Measurements from ENCODE around the gene ARHGEF11.

The ARHGEF11 gene

GRCh38 chr1:156910309-156910782 lies 135.2 kb downstream of the ARHGEF11 start:
- DNase-seq (ENCODE audit: low spot score), result no peak

GRCh38 chr1:156909671-156910070 lies 135.9 kb downstream of the ARHGEF11 start:
- no peak for DNase-seq (ENCODE audit: low spot score)

GRCh38 chr1:156908955-156909354 lies 136.6 kb downstream of the ARHGEF11 start:
- DNase-seq (ENCODE audit: low spot score), result no peak

GRCh38 chr1:156908541-156908940 lies 137.0 kb downstream of the ARHGEF11 start:
- no peak for DNase-seq (ENCODE audit: low spot score)

- DNase-seq (ENCODE audit: low spot score), result no peak
These were observed 139.2 kb downstream of the ARHGEF11 start for GRCh38 chr1:156906206-156906906.

- no peak for DNase-seq (ENCODE audit: low spot score)
These were observed 139.9 kb downstream of the ARHGEF11 start for GRCh38 chr1:156905651-156906050.

GRCh38 chr1:156905176-156905575 lies 140.4 kb downstream of the ARHGEF11 start:
- DNase-seq (ENCODE audit: low spot score), result no peak

GRCh38 chr1:156904187-156904959 lies 141.2 kb downstream of the ARHGEF11 start:
- no peak for DNase-seq (ENCODE audit: low spot score)

- DNase-seq (ENCODE audit: low spot score), result no peak
These were observed 142.0 kb downstream of the ARHGEF11 start for GRCh38 chr1:156903328-156904091.

GRCh38 chr1:156901966-156902915 lies 143.3 kb downstream of the ARHGEF11 start:
- no peak for DNase-seq (ENCODE audit: low spot score)

- no peak for DNase-seq (ENCODE audit: low spot score)
These were observed 144.0 kb downstream of the ARHGEF11 start for GRCh38 chr1:156901590-156901900.

GRCh38 chr1:156900896-156901589 lies 144.5 kb downstream of the ARHGEF11 start:
- DNase-seq (ENCODE audit: low spot score), result no peak

- no peak for DNase-seq (ENCODE audit: low spot score)
These were observed 145.4 kb downstream of the ARHGEF11 start for GRCh38 chr1:156899956-156900718.

GRCh38 chr1:156898971-156899664 lies 146.4 kb downstream of the ARHGEF11 start:
- DNase-seq (ENCODE audit: low spot score), result no peak

GRCh38 chr1:156898161-156898566 lies 147.4 kb downstream of the ARHGEF11 start:
- DNase-seq (ENCODE audit: low spot score), result no peak

GRCh38 chr1:156897078-156897825 lies 148.3 kb downstream of the ARHGEF11 start:
- peak; percentile 66 for DNase-seq (ENCODE audit: low spot score)

GRCh38 chr1:156896490-156897033 lies 149.0 kb downstream of the ARHGEF11 start:
- DNase-seq (ENCODE audit: low spot score), result peak; percentile 96

GRCh38 chr1:156895927-156896326 lies 149.6 kb downstream of the ARHGEF11 start:
- DNase-seq (ENCODE audit: low spot score), result no peak

- DNase-seq (ENCODE audit: low spot score), result no peak
These were observed 150.1 kb downstream of the ARHGEF11 start for GRCh38 chr1:156895455-156895812.
